Motor neuron (in vitro differentiated cells): Measurements from ENCODE around the gene ACADSB. TPM values are rescaled to one million over a fixed set of nuclear protein-coding genes. Genes with fewer than 3 reads are reported as not detected.

Source experiments
- ATAC-seq, 8 experiments: fragments of 200-7000 bp; cut with Tn5 transposase; replicated peaks in 6 of 8; 2 replicates each; pipeline ENCODE4 v1.8.0; 2021; ENCODE audit warnings: mild to moderate bottlenecking in 8 of 8, moderate library complexity in 8 of 8
- H3K27ac ChIP-seq, 2 donors: fragments of 250-450 bp; sonication (Bioruptor Pico); 2 replicates each; pipeline ENCODE4 v1.9.0; 2021; ENCODE audit warnings: antibody characterized with exemption in 2 of 2, mild to moderate bottlenecking in 2 of 2, moderate library complexity in 1 of 2
- H3K4me1 ChIP-seq, 2 donors: fragments of 250-450 bp; sonication (Bioruptor Pico); replicated peaks in 1 of 2; 2 replicates each; pipeline ENCODE4 v1.6.1; 2021; ENCODE audit warnings: antibody characterized with exemption in 2 of 2, mild to moderate bottlenecking in 2 of 2, moderate library complexity in 1 of 2
- H3K4me3 ChIP-seq, 5 donors: fragments of 250-450 bp; sonication (Bioruptor Pico); 2 replicates each; pipeline ENCODE4 v1.9.0; 2021; ENCODE audit warnings: antibody characterized with exemption in 5 of 5, mild to moderate bottlenecking in 5 of 5, moderate library complexity in 4 of 5
- WGBS, 10 experiments: fragments of 450-650 bp; shearing (Covaris generic); methylation state at CpG; one replicate each; pipeline ENCODE4 v1.0.0; 2022; 5-methylcytosine and 5-hydroxymethylcytosine counted together
- in situ Hi-C, 9 experiments: fragments of 400-800 bp; cut with MboI; loops; one replicate each; pipeline ENCODE4 v1.15.0; 2021; ENCODE audit warnings: low sequenced_read_pairs in 9 of 9, low pct_unique_long_range_greater_than_20kb in 2 of 9; ENCODE audit not compliant: unreplicated experiment in 9 of 9
- total RNA-seq, 8 experiments: library from RNA; unstranded; fragments of 300-600 nt; gene quantifications; 2 replicates each; pipeline versions ENCODE4 v1.2.3 to v1.2.4, GENCODE V29; 2022

The ACADSB gene
- total RNA-seq, 8 experiments from 2014 or later = 5.0 to 42.3 (median 7.6) TPM

GRCh38 chr10:123011987-123012386, 3.2 kb downstream of the ACADSB start:
- Histone ChIP-seq H3K27ac (no peak overlapping the region), H3K4me3 (no peak overlapping the region), H3K4me1 (peaks cover 5 to 12% of the 10 kb centered on the region in 2 donors)
- 65 to 100% (median 87%) methylated on average over 1 to 2 of the region's 3 CpGs; no CpG with 5 or more reads in 4 of the 10 experiments for WGBS, 10 experiments
- no peak for ATAC-seq
- in situ Hi-C loops = no loop called here

- H3K27ac ChIP-seq = no peak overlapping the region
- in situ Hi-C loops = no loop called here
- H3K4me3 ChIP-seq = no peak overlapping the region
- WGBS, 10 experiments = 65 to 100% (median 85%) methylated on average over 1 to 12 of the region's 43 CpGs; no CpG with 5 or more reads in 4 of the 10 experiments
- no peak for ATAC-seq
- peaks cover 3 to 6% of the 10 kb centered on the region in 2 donors for H3K4me1 ChIP-seq
Measured at GRCh38 chr10:123013456-123014419, 4.9 kb downstream of the ACADSB start.

- in situ Hi-C loops = no loop called here
- no peak for ATAC-seq
Measured at GRCh38 chr10:123014772-123015171, 6.0 kb downstream of the ACADSB start.

GRCh38 chr10:123016228-123016627, 7.4 kb downstream of the ACADSB start:
- 70 to 100% (median 92%) methylated on average over 1 to 4 of the region's 4 CpGs for WGBS, 10 experiments
- in situ Hi-C loops = no loop called here
- no peak for ATAC-seq

More at GRCh38 chr10:123014772-123015171, 6.0 kb downstream of the ACADSB start:
- Histone ChIP-seq H3K4me1 (peaks cover 2 to 4% of the 10 kb centered on the region in 2 donors), H3K4me3 (no peak overlapping the region), H3K27ac (no peak overlapping the region)
- 14 to 100% (median 100%) methylated on average over 1 to 2 of the region's 2 CpGs; no CpG with 5 or more reads in 2 of the 10 experiments for WGBS, 10 experiments

GRCh38 chr10:123017421-123018165, 8.8 kb downstream of the ACADSB start:
- no peak overlapping the region for H3K4me3 ChIP-seq
- 47 to 80% (median 60%) methylated on average over 2 to 9 of the region's 9 CpGs for WGBS, 10 experiments
- ATAC-seq = no peak
- in situ Hi-C loops = no loop called here
- H3K27ac ChIP-seq = no peak overlapping the region
- no peaks in the 10 kb centered on the region for H3K4me1 ChIP-seq

More at GRCh38 chr10:123016228-123016627, 7.4 kb downstream of the ACADSB start:
- Histone ChIP-seq H3K4me1 (no peaks in the 10 kb centered on the region), H3K27ac (no peak overlapping the region), H3K4me3 (no peak overlapping the region)

- in situ Hi-C loops = no loop called here
- no peak for ATAC-seq
- 0 to 89% (median 71%) methylated on average over 1 to 7 of the region's 7 CpGs; no CpG with 5 or more reads in 3 of the 10 experiments for WGBS, 10 experiments
- no peak overlapping the region for H3K4me3 ChIP-seq
- no peaks in the 10 kb centered on the region for H3K4me1 ChIP-seq
- H3K27ac ChIP-seq = no peak overlapping the region
Measured at GRCh38 chr10:123018531-123018930, 9.7 kb downstream of the ACADSB start.

GRCh38 chr10:123019264-123019663, 10.5 kb downstream of the ACADSB start:
- no peak overlapping the region for H3K4me3 ChIP-seq
- H3K27ac ChIP-seq = no peak overlapping the region
- in situ Hi-C loops = no loop called here
- no peak for ATAC-seq
- H3K4me1 ChIP-seq = no peaks in the 10 kb centered on the region
- WGBS, 10 experiments = 56 to 100% (median 81%) methylated on average over 1 to 3 of the region's 3 CpGs; no CpG with 5 or more reads in 1 of the 10 experiments

- WGBS, 10 experiments = 0 to 100% (median 79%) methylated on average over 1 of the region's 1 CpG; no CpG with 5 or more reads in 4 of the 10 experiments
- H3K27ac ChIP-seq = no peak overlapping the region
- in situ Hi-C loops = no loop called here
- no peak overlapping the region for H3K4me3 ChIP-seq
- ATAC-seq = peak in 1 of 8 experiments; percentile 30
- H3K4me1 ChIP-seq = no peaks in the 10 kb centered on the region
Measured at GRCh38 chr10:123019941-123020703, 11.3 kb downstream of the ACADSB start.

- peak in 1 of 8 experiments; percentile 45 for ATAC-seq
- no peaks in the 10 kb centered on the region for H3K4me1 ChIP-seq
Measured at GRCh38 chr10:123021517-123021916, 12.7 kb downstream of the ACADSB start.

GRCh38 chr10:123024540-123024939, 15.7 kb downstream of the ACADSB start:
- 79 to 100% (median 92%) methylated on average over 1 to 2 of the region's 2 CpGs; no CpG with 5 or more reads in 5 of the 10 experiments for WGBS, 10 experiments
- peaks cover 0 to 5% of the 10 kb centered on the region in 2 donors for H3K4me1 ChIP-seq
- no peak for ATAC-seq
- H3K4me3 ChIP-seq = no peak overlapping the region
- in situ Hi-C loops = no loop called here
- H3K27ac ChIP-seq = no peak overlapping the region

More at GRCh38 chr10:123021517-123021916, 12.7 kb downstream of the ACADSB start:
- 53 to 86% (median 71%) methylated on average over 1 to 3 of the region's 3 CpGs; no CpG with 5 or more reads in 2 of the 10 experiments for WGBS, 10 experiments
- Histone ChIP-seq H3K4me3 (no peak overlapping the region), H3K27ac (no peak overlapping the region)
- in situ Hi-C loops = no loop called here

- WGBS, 10 experiments = 0 to 43% (median 32%) methylated on average over 1 of the region's 1 CpG; no CpG with 5 or more reads in 4 of the 10 experiments
- Histone ChIP-seq H3K27ac (no peak overlapping the region), H3K4me3 (no peak overlapping the region), H3K4me1 (peaks cover 0 to 5% of the 10 kb centered on the region in 2 donors)
- peak in 3 of 8 experiments; percentile 26 to 62 (median 28) for ATAC-seq
- in situ Hi-C loops = loop anchor here in 6 of 9 experiments (25.0 kb wide), 3 partner anchors 111 to 536 kb away; partner anchors contain the start of genes HMX2 (in 1 of the 6) and HMX3 (in 1 of the 6)
Measured at GRCh38 chr10:123026302-123026701, 17.5 kb downstream of the ACADSB start.

GRCh38 chr10:123027861-123028260, 19.1 kb downstream of the ACADSB start:
- Histone ChIP-seq H3K4me1 (peaks cover 0 to 5% of the 10 kb centered on the region in 2 donors), H3K4me3 (no peak overlapping the region), H3K27ac (no peak overlapping the region)
- in situ Hi-C loops = loop anchor here in 6 of 9 experiments (25.0 kb wide), 3 partner anchors 109 to 534 kb away; partner anchors contain the start of genes HMX2 (in 1 of the 6) and HMX3 (in 1 of the 6)
- peak in 3 of 8 experiments; percentile 17 to 82 (median 59) for ATAC-seq
